SK-N-SH (cell line): ENCODE data around the gene GAS2L2. TPM values are rescaled to one million over a fixed set of nuclear protein-coding genes. Genes with fewer than 3 reads are reported as not detected.

Source experiments
- CTCF ChIA-PET: fragments of 300-600, 350-600 bp; formaldehyde crosslinking; extraction: SDS; loops from one replicate; lab custom pipeline; 2021; lab: Yijun Ruan, JAX
- POLR2A ChIA-PET: fragments of 350-600 bp; sonication (Branson Sonifier 250); formaldehyde crosslinking; extraction: SDS; loops from one replicate; lab custom pipeline; 2020; ENCODE audit warnings: antibody characterized with exemption, inconsistent platforms; lab: Yijun Ruan, JAX
- DNase-seq: peaks from one replicate; pipeline ENCODE4 v3.0.0; 2012
- H2AFZ ChIP-seq: fragments of 200-600 bp; sonication (generic); 2 replicates; pipeline ENCODE4 v1.8.1; 2016; ENCODE audit warnings: antibody characterized with exemption, mild to moderate bottlenecking, low read depth
- H3F3A ChIP-seq: fragments of 200-600 bp; sonication (generic); replicated peaks from 2 replicates; pipeline ENCODE3; 2016; ENCODE audit warnings: antibody characterized with exemption, mild to moderate bottlenecking; ENCODE audit not compliant: insufficient read depth
- H3K27ac ChIP-seq, 2 experiments: fragments of 200-500 bp in 1 of 2; fragments of 200-600 bp in 1 of 2; sonication (Bioruptor generic) in 1 of 2; sonication (generic), shearing (Covaris generic) in 1 of 2; 2 replicates each; pipeline versions ENCODE4 v1.5.1 to v1.6.1; 2014 to 2016; ENCODE audit warnings: low read depth in 2 of 2, inconsistent platforms in 1 of 2, low read length in 1 of 2, mild to moderate bottlenecking in 1 of 2, mixed read lengths in 1 of 2
- H3K27me3 ChIP-seq: fragments of 200-600 bp; sonication (generic), shearing (Covaris generic); 2 replicates; pipeline ENCODE4 v1.6.1; 2016; ENCODE audit warnings: mixed run types; ENCODE audit not compliant: insufficient read depth
- H3K36me3 ChIP-seq, 2 experiments: fragments of 200-500 bp in 1 of 2; fragments of 200-600 bp in 1 of 2; sonication (Bioruptor generic) in 1 of 2; sonication (generic) in 1 of 2; replicated peaks in 1 of 2; 2 replicates each; pipeline versions ENCODE3 to v1.5.1; 2014 to 2016; ENCODE audit warnings: low read length in 1 of 2, mild to moderate bottlenecking in 1 of 2; ENCODE audit not compliant: insufficient read depth in 2 of 2, control insufficient read depth in 1 of 2
- H3K4me1 ChIP-seq, 2 experiments: fragments of 200-500 bp in 1 of 2; fragments of 200-600 bp in 1 of 2; sonication (Bioruptor generic) in 1 of 2; sonication (generic), shearing (Covaris generic) in 1 of 2; 2 replicates each; pipeline versions ENCODE4 v1.5.1 to v1.6.1; 2014 to 2016; ENCODE audit warnings: low read depth in 1 of 2, low read length in 1 of 2, mixed run types in 1 of 2; ENCODE audit not compliant: insufficient read depth in 2 of 2, control insufficient read depth in 1 of 2
- H3K4me2 ChIP-seq: fragments of 200-600 bp; sonication (generic), shearing (Covaris generic); 2 replicates; pipeline ENCODE4 v1.6.1; 2017; ENCODE audit warnings: mixed run types
- H3K4me3 ChIP-seq, 2 experiments: fragments of 200-500 bp in 1 of 2; fragments of 200-600 bp in 1 of 2; sonication (Bioruptor generic) in 1 of 2; sonication (generic), shearing (Covaris generic) in 1 of 2; 2 replicates each; pipeline versions ENCODE4 v1.5.1 to v1.8.1; 2014 to 2016; ENCODE audit warnings: low read depth in 2 of 2, inconsistent platforms in 1 of 2, low read length in 1 of 2, mild to moderate bottlenecking in 1 of 2, mixed read lengths in 1 of 2, moderate library complexity in 1 of 2
- H3K79me2 ChIP-seq: fragments of 200-600 bp; sonication (generic); 2 replicates; pipeline ENCODE4 v1.8.1; 2017; ENCODE audit warnings: mild to moderate bottlenecking; ENCODE audit not compliant: insufficient read depth
- H3K9ac ChIP-seq: fragments of 200-600 bp; sonication (generic); 2 replicates; pipeline ENCODE4 v1.6.1; 2017; ENCODE audit warnings: mixed run types
- H3K9me2 ChIP-seq: fragments of 200-600 bp; sonication (generic); 2 replicates; pipeline ENCODE4 v1.6.1; 2017; ENCODE audit warnings: mixed run types
- H3K9me3 ChIP-seq: fragments of 200-600 bp; sonication (generic); 2 replicates; pipeline ENCODE4 v1.6.1; 2017; ENCODE audit warnings: mixed run types, mild to moderate bottlenecking, moderate library complexity
- H4K20me1 ChIP-seq: fragments of 200-600 bp; sonication (generic); 2 replicates; pipeline ENCODE4 v1.6.1; 2017; ENCODE audit warnings: mild to moderate bottlenecking, mixed run types; ENCODE audit not compliant: insufficient read depth
- CTCF ChIP-seq: fragments of 200-600 bp; sonication (generic); IDR thresholded peaks from 2 replicates; pipeline ENCODE4 v1.6.1; 2017; ENCODE audit warnings: antibody characterized with exemption, mild to moderate bottlenecking, moderate library complexity
- GATA2 ChIP-seq: sonication (generic); formaldehyde crosslinking; IDR thresholded peaks from 2 replicates; pipeline ENCODE4 v1.5.0; 2020; ENCODE audit warnings: mild to moderate bottlenecking, missing genetic modification reagents
- IRF3 ChIP-seq: fragments of 150-350 bp; IDR thresholded peaks from 2 replicates; pipeline ENCODE4 v1.6.1; 2016; ENCODE audit warnings: mild to moderate bottlenecking, low read depth, low read length
- JUND ChIP-seq: IDR thresholded peaks from 2 replicates; pipeline ENCODE4 v1.4.0; 2012
- PBX3 ChIP-seq: IDR thresholded peaks from 2 replicates; pipeline ENCODE4; 2012
- RAD21 ChIP-seq: IDR thresholded peaks from 2 replicates; pipeline ENCODE4 v1.6.1; 2012; ENCODE audit warnings: mild to moderate bottlenecking, low read length
- RCOR1 ChIP-seq: fragments of 150-350 bp; IDR thresholded peaks from 2 replicates; pipeline ENCODE4 v1.6.1; 2017; ENCODE audit warnings: antibody characterized with exemption, low read length
- REST ChIP-seq: IDR thresholded peaks from 2 replicates; pipeline ENCODE4 v1.6.1; 2012; ENCODE audit warnings: mild to moderate bottlenecking, low read depth, low read length, moderate library complexity
- SIN3A ChIP-seq: IDR thresholded peaks from 2 replicates; pipeline ENCODE4 v1.6.1; 2012; ENCODE audit warnings: low read depth, mild to moderate bottlenecking, low read length, moderate library complexity, borderline replicate concordance
- SMC3 ChIP-seq: IDR thresholded peaks from 2 replicates; pipeline ENCODE4 v1.6.1; 2012; ENCODE audit warnings: low read depth, low read length, improper control_type of control experiment
- USF1 ChIP-seq: IDR thresholded peaks from 2 replicates; pipeline ENCODE4 v1.4.0; 2012; ENCODE audit warnings: low read depth, borderline replicate concordance
- ZBTB33 ChIP-seq: IDR thresholded peaks from 2 replicates; pipeline ENCODE4 v1.4.0; 2012; ENCODE audit warnings: low read depth, borderline replicate concordance
- WGBS: methylation state at CpG from one replicate; pipeline ENCODE4 v1.1.6; 2017; ENCODE audit warnings: low lambda C conversion rate; 5-methylcytosine and 5-hydroxymethylcytosine counted together
- polyA plus RNA-seq, 3 experiments: library from polyadenylated mRNA; depleted of rRNA; stranded (reverse); fragments of >200 nt; gene quantifications; 2 replicates each; pipeline ENCODE4 v1.2.3, GENCODE V29; 2012

GAS2L2 gene
- polyA plus RNA-seq, 1 of the 3 experiments (the other 2 are of a cell fraction), result not detected

- no peak for TF ChIP-seq CTCF
- TF ChIP-seq ZBTB33, result no peak
These were observed 2.3 kb downstream of the GAS2L2 start (continued) for GRCh38 chr17:35750526-35751395.

GRCh38 chr17:35749560-35750412 is 3.3 kb downstream of the GAS2L2 start:
- WGBS, result 19% methylated on average over 19 of the region's 35 CpGs
- H3K9me2 ChIP-seq, result no peaks in the 10 kb centered on the region
- no peak overlapping the region for H3K9ac ChIP-seq
- H3K4me2 ChIP-seq, result peak overlapping the region; percentile 50; the same call in 1 of the 2 replicates
- ChIA-PET CTCF (interaction anchor here (0.6 to 10.4 kb wide), 13 partner anchors 11 to 437 kb away, joined by 3 to 275 read pairs (median 7); partner anchors contain the start of genes C17orf50 and TAF15), POLR2A (no interaction called here)
- H3K36me3 ChIP-seq, result no peaks in the 10 kb centered on the region
- H3K27me3 ChIP-seq, result peaks cover 11% of the 10 kb centered on the region
- H2AFZ ChIP-seq, result no peak overlapping the region
- H3F3A ChIP-seq, result no peaks in the 10 kb centered on the region
- no peaks in the 10 kb centered on the region for H4K20me1 ChIP-seq
- peaks cover 0 to 21% of the 10 kb centered on the region in 2 experiments; a peak in 1 of 4 replicates for H3K4me1 ChIP-seq
- no peaks in the 10 kb centered on the region for H3K79me2 ChIP-seq
- no peak for TF ChIP-seq RAD21
- TF ChIP-seq GATA2 (CRISPR knock-in tag), result no peak
- TF ChIP-seq ZBTB33, result no peak
- TF ChIP-seq SMC3, result no peak
- TF ChIP-seq REST, result no peak
- no peak for TF ChIP-seq JUND
- TF ChIP-seq SIN3A, result no peak
- no peak for TF ChIP-seq USF1
- TF ChIP-seq RCOR1, result no peak
- TF ChIP-seq PBX3, result no peak
- TF ChIP-seq IRF3, result no peak
- TF ChIP-seq, all 33 proteins: peak for 0
- Histone ChIP-seq H3K9me3 (no peaks in the 10 kb centered on the region), H3K27ac (no peak overlapping the region), H3K4me3 (no peak overlapping the region)
- DNase-seq, result peak; percentile 68
